RWPE2 (cell line): ENCODE measurements around the gene LIN28A.

Source experiments
- ATAC-seq: fragments of 200-7000 bp; cut with Tn5 transposase; 3 replicates; pipeline ENCODE4 v1.9.1; 2021; ENCODE audit warnings: low read depth
- DNase-seq: peaks from one replicate; pipeline ENCODE4 v3.0.0-alpha.2; 2020; ENCODE audit warnings: low spot score
- H3K27ac ChIP-seq: fragments of 450-650 bp; 2 replicates; pipeline ENCODE4 v1.5.1; 2017; ENCODE audit warnings: mild to moderate bottlenecking; ENCODE audit not compliant: poor library complexity, severe bottlenecking
- H3K27me3 ChIP-seq: fragments of 250-450 bp; sonication (Bioruptor Pico); 2 replicates; pipeline ENCODE4 v1.5.1; 2021; ENCODE audit warnings: mild to moderate bottlenecking, moderate library complexity; ENCODE audit not compliant: insufficient read depth, poor library complexity, severe bottlenecking
- H3K36me3 ChIP-seq: fragments of 250-450 bp; sonication (Bioruptor Pico); 2 replicates; pipeline ENCODE4 v1.5.1; 2020; ENCODE audit warnings: low read depth, mild to moderate bottlenecking, moderate library complexity
- H3K4me1 ChIP-seq: fragments of 250-450 bp; sonication (Bioruptor Pico); 2 replicates; pipeline ENCODE4 v1.5.1; 2021; ENCODE audit warnings: mild to moderate bottlenecking, moderate library complexity; ENCODE audit not compliant: insufficient read depth, poor library complexity, severe bottlenecking
- H3K4me3 ChIP-seq: fragments of 250-450 bp; sonication (Bioruptor Pico); 2 replicates; pipeline ENCODE4 v1.5.1; 2021; ENCODE audit warnings: mild to moderate bottlenecking, moderate library complexity; ENCODE audit not compliant: severe bottlenecking
- H3K9me3 ChIP-seq: fragments of 250-450 bp; sonication (Bioruptor Pico); 2 replicates; pipeline ENCODE4 v1.5.1; 2021; ENCODE audit warnings: mild to moderate bottlenecking, moderate library complexity; ENCODE audit not compliant: severe bottlenecking
- CTCF ChIP-seq: fragments of 450-650 bp; IDR thresholded peaks from one replicate; pipeline ENCODE4 v1.5.1; 2017; ENCODE audit warnings: mild to moderate bottlenecking, moderate library complexity; ENCODE audit not compliant: poor library complexity, severe bottlenecking

LIN28A gene

DNA sequence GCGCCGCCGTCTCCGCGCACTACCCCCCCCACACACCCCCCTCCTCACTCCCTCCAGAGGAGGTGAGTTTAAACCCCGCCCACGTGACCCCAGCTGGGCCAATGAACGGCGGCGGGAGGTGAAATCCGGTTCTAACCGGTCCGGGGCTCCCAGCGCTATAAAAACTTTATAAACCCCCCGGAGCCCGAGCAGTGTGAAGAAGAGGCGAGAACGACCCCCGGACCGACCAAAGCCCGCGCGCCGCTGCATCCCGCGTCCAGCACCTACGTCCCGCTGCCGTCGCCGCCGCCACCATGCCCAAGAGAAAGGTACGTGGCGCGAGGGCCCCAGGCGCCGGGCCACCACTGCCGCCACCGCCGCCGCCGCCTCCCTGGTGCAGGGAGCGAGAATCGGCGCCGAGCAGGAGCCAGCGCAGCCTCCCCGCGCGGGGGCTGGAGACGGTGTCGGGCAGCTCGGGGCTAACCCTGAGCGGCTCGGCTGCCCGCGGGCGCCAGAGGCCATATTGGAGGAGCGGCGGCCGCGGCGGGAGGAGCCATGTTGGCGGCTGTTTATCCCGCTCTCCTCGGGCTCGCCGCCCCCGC is 61.8 kb downstream of the LIN28A start, which contains the start of gene HMGN2:
Gene HMGN2 (plus strand): TSS at position 121 of the 581 bp plus-strand sequence. CDS start 173 bp downstream, at position 294.
- Histone ChIP-seq H3K27ac (peak within 1 kb of the TSS; percentile 91), H3K9me3 (no peaks in the 10 kb centered on the region), H3K27me3 (no peaks in the 10 kb centered on the region), H3K4me1 (peaks cover 18% of the 10 kb centered on the region), H3K36me3 (peaks cover 45% of the 10 kb centered on the region), H3K4me3 (peak within 1 kb of the TSS; percentile 85)
- ATAC-seq (peak; percentile 49), DNase-seq (peak; percentile 89)
- TF ChIP-seq CTCF: no peak

GRCh38 chr1:26472901-26473845 is 62.6 kb downstream of the LIN28A start:
- TF ChIP-seq CTCF: no peak
- H3K36me3 ChIP-seq: peaks cover 48% of the 10 kb centered on the region
- peak overlapping the region; percentile 91 for H3K27ac ChIP-seq
- peaks cover 18% of the 10 kb centered on the region for H3K4me1 ChIP-seq
- H3K27me3 ChIP-seq: no peaks in the 10 kb centered on the region
- DNase-seq (peak; percentile 87), ATAC-seq (peak; percentile 29)
- H3K4me3 ChIP-seq: peak overlapping the region; percentile 85
- no peaks in the 10 kb centered on the region for H3K9me3 ChIP-seq

- DNase-seq (no peak), ATAC-seq (no peak)
- Histone ChIP-seq H3K4me3 (no peak overlapping the region), H3K27me3 (no peaks in the 10 kb centered on the region), H3K27ac (no peak overlapping the region), H3K36me3 (peaks cover 58% of the 10 kb centered on the region), H3K4me1 (peaks cover 18% of the 10 kb centered on the region), H3K9me3 (no peaks in the 10 kb centered on the region)
- TF ChIP-seq CTCF: no peak
Measured at GRCh38 chr1:26474818-26475217, 64.2 kb downstream of the LIN28A start.

DNA sequence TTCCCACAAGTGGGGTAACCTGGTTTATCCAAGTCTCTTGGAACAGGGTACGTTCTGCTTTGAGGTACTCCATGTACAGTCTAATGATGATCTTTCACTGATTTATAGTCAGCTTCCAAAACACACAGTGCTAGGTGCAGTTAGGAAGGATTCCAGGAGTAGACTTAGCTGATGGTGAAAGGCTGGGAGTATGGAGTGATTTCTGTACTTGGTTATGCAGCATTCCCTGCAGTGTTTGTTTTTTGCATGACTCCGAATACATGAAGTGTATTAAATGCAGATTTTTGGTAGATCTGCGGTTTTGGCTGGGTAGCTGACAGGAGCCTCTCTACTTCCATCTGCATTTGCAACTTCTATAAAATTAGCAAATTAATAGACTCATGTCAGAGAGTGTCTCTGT is 65.4 kb downstream of the LIN28A start:
- H3K9me3 ChIP-seq: no peaks in the 10 kb centered on the region
- H3K36me3 ChIP-seq: peaks cover 58% of the 10 kb centered on the region
- DNase-seq (no peak), ATAC-seq (no peak)
- H3K4me3 ChIP-seq: no peak overlapping the region
- H3K27me3 ChIP-seq: no peaks in the 10 kb centered on the region
- TF ChIP-seq CTCF: no peak
- no peak overlapping the region for H3K27ac ChIP-seq
- H3K4me1 ChIP-seq: peaks cover 11% of the 10 kb centered on the region

DNA sequence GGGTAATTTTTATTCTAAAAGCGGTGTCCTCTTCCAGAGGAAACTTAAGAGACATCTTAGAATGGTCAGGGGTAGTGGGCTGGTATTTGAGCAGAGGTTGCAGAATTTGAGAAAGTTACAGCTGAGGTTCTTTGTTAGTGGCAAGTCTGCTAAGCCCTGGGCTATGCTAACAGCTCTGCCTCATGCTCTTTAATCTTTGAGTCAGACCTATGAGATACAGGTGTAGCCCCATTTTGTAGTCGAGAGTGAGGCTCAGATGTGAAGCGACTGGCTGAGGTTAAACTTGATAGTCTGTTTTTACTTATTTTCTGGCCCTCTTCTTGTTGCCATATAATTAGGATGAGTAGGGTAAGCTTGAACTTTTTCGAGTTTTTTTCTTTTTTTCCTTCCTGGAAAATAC is 66.3 kb downstream of the LIN28A start:
- Histone ChIP-seq H3K9me3 (no peaks in the 10 kb centered on the region), H3K4me3 (no peak overlapping the region), H3K27me3 (no peaks in the 10 kb centered on the region), H3K4me1 (peaks cover 7% of the 10 kb centered on the region), H3K27ac (peak overlapping the region; percentile 7), H3K36me3 (peaks cover 58% of the 10 kb centered on the region)
- no peak for TF ChIP-seq CTCF
- ATAC-seq (no peak), DNase-seq (no peak)
